ENCODE results near the gene NOLC1.

Gene NOLC1

DNA sequence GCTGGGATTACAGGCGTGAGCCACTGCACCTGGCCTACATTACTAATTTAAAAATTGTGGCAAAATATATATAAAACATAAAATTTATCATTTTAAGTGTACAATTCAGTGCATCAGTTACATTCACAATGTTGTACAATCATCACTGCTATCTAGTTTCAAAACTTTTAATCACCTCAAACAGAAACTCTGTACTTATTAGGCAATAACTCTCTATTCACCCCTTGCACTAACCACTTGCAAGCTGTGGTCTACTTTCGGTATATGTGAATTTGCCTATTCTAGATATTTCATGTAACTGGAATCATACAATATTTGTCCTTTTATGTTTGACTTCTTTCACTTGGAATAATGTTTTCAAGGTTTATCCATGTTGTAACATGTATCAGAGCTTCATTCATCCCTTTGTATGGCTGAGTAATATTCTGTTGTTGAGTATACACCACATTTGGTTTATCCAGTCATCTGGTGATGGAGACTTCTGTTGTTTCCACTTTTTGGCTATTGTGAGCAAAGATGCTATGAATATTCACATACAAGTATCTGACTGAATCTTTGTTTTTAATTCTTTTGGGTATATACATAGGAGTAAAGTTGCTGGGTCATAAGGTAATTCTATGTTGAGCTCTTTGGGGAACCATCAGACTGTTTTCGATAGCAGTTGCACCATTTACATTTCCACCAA, 59.6 kb downstream of the NOLC1 start:
- DNase-seq: no peak
